EL (cell line): ENCODE measurements around the gene MLLT1.

ENCODE experiments used
- DNase-seq: peaks from one replicate; pipeline ENCODE4 v3.0.0-alpha.2; 2016

MLLT1 gene

DNA sequence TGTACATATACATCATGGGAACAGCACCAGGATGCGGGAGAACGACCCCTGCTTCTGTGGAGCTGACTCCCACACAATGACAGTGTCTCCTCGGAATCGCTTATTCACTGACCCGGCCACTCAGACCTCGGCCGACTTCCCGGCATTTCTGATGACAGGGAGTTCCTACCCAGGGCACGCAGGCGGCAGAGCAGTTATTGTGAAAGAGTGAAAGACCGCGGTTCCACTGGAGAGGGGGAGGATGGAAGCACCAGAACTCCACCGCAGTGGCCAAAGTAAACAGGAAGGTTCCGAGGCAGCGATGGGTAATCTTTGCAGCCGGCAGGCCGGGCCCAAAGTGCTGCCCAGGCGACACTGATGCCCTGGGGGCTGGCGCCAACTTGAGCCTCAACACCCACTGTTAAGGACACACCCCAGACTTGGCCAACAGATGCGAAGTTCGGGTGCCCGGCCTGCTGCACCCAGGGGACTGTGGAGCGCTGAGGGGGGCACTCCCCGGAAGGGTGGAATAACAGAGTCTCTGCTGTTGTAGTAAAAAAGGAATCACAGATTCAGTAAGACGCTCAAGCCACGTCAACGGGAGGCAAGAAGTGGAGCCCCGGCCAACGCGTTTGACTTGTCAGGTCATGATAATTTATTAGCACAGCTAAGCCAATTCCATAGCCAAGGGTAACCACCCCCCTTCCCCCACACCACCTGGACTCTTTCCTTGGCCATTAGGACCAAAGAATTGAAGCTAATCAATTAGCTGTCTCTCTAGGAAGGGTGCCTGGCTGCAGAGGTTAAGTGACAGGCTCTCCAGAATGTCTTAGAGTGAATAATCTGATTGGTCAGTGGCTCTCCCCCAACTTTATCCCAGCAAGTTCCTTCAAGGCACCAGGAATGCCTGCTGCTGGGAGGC lies 5.8 kb downstream of the MLLT1 start:
- DNase-seq: peak; percentile 96

DNA sequence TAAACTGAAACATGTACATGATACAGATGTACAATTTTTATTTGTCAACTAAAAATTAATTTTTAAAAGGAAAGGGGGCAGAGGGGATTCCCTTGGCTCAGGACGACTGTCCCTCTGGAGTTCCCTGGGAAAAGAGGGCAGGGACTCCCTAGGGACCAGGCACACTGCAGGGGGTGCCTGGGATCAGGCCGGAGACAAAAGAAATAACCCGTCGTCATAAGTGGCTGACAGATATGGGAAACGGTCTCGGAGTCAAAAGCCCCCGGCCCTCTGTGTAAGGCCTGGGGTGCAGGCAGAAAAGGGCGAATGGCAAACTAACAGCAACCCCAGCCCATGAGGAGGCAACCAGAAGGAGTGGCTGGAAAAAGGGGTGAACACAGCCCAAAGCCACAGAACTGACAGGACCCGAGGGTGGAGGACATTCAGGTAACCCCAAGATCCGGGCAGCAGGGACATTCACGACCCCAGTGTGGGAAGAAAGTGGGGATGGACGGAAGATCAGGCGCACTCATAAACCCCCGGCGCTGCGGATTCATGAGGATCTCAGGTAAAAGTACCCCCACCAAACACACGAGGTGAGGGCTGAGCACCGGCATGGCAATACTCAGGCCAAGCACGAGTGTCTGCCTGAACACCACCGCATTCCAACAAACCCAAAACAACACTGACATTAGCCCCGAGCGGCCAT lies 6.7 kb downstream of the MLLT1 start:
- no peak for DNase-seq

DNA sequence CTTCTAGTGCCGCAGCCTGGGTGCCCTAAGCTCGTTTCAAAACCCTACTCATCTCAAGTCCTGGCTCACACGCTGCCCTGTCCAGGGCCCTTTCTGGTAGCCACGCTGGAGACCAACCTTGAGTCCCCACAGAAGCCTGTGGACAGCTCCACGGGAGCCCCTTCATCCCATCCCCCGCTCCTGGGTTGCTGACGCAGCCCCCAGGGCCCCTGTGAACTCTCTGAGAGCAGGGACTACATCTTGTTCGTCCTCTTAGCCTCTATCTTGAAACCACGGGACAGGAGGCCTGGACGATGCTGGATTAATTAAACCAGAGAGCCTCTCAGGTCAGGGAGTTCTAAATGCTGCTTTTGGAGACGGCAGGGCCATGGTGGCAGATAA lies 7.4 kb downstream of the MLLT1 start:
- no peak for DNase-seq

DNA sequence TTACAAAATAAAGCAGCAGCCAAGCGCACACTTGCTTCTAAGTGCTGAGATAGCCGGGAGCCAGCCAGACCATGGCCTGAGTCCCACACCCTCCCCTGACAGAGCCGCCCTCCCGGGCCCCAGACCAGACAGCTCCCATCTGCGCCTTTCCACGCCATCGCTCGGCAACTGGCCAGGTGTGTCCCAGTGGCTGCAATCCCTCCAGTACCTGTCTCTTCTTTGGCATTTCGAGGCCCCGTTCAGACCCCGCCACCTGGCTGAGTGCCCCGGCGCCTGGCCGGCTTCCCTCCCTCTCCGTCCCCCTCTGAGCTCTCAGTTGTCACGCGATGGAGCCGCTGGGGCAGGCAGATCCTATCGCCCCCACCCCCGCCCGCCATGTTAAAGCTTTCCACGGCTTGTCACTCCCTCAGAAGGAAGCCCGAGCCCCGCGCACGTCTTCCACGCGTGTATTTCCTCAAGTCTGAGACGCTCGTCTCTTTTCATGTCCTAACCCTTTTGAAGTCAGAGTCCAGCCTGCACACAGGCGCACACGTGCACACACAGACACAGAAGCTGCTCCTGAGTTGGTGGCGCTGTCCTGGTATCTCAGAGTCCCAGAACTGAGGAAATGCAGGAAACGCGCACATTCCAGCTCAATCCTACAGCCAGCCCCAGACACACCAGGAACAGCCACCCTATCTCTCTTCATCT lies 7.9 kb downstream of the MLLT1 start:
- peak; percentile 77 for DNase-seq

DNA sequence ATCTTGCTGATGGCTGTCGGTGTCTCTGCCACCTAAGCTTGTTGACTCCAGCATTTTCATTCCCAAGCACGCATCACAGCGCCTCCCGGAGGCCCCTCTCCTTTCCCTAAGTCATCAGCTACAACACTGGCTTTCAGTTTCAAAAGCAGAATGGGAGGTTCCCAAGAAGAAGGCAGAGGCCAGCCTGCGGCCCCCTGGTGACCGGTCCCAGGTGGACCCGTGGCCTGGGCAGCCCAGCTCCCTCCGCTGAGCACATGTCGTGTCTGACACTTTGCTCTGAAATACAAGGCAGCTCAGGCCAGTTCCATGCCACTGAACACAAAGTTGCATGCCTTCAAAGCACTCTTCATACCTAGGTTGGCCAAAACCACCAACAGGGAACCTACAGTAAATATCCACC lies 8.5 kb downstream of the MLLT1 start:
- no peak for DNase-seq

DNA sequence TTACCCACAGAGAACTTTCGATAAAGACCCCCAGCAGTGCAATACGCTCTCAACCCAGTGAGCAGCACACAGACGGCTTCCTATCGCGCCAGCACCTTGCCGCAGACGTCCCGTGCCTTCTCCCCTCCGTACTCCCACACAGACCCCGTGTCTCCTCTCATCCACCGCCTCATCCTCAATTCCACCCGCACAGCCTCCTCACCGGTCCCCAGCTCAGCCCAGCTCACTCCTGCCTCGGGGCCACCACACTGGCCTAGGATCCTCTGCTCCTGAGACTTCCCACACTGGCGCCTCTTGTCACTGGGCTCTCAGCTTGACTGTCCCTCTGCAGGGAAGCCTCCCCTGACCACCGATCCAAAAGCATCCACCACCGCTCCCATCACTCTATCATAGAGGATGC lies 9.0 kb downstream of the MLLT1 start:
- no peak for DNase-seq

DNA sequence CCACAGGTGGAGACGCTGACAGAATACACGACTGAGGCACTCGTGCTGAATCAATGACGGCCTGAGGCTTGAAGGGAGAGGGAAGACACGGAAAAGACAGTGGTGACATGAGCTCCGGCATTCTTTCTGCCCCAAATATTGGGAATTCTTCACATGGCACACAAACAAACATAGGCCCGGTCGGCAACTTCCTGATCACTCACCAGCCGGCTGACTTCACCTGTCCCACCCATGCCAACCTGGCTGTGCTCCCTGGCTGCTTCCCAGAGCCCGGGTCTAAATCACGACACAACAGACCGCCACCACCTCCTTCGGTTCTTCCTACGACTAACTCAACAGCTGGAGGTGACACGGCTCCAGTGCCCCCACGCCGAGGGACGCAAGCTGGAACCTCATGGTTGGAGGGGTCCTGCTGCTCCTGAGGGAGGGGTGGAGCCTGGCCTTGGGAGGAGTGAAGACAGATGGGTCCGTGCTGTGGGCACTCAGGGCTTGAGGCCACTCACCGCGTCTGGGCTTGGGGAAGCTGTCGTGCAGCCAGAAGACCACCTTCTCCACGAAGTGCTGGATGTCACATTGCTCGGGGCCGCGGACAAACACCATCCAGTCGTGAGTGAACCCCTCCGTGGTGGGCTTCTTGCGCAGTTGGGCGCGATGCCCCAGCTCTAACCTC lies 9.6 kb downstream of the MLLT1 start:
- no peak for DNase-seq

DNA sequence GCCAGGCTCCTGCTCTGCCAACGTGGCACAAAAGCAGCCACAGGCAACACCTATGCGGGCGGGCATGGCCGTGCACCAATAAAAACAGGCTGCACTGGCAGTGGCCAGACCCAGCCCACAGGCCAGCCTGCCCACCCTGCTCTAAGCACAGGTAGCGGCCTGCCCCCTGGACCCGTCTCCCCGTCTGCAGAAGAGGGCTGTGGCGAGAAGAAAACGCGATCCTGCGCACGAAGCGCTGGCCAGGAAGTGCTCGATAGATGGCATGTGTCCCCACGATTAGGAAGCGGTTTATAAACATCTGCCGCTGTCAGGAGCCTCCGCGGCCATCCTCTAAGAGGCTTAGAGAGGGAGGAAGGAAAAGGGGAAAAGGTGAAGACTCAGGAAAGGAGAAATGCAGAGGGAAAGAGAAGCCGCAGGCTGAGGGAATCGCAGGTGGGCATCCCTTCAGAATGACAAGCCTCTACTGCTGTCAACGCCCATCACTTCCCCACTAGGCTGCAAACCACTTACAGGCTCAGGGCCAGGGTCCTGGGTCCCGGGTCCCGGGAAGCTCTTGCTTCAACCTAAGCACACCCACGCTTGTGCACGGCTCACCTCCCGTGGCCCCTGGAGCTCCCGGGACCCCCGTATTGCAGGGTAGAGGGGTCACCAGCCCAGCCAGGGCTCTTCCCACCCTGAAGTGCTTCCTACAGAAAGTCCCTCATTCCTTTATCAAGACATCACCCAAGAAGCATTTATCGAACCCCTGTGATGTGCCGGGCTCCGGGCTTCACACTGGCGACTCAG lies 10.5 kb downstream of the MLLT1 start:
- DNase-seq: no peak

DNA sequence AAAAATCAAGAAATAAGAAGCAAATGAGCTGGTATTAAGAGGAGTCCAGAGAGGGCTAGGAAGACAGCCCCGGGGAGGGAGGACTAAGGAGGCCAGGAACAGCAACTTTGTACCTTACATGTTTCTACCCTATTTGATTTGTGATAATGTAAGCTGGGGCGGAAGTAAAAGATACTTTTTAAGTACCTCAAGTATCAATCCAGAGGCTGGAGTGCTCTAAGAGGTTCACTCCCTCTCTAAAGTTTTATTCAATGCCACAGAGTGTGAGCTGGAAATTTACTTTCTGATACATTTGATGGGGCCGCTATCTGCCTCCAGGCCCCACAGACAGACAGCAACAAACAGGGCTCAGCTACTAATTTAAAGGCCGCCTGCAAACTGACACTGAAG lies 11.4 kb downstream of the MLLT1 start:
- no peak for DNase-seq

DNA sequence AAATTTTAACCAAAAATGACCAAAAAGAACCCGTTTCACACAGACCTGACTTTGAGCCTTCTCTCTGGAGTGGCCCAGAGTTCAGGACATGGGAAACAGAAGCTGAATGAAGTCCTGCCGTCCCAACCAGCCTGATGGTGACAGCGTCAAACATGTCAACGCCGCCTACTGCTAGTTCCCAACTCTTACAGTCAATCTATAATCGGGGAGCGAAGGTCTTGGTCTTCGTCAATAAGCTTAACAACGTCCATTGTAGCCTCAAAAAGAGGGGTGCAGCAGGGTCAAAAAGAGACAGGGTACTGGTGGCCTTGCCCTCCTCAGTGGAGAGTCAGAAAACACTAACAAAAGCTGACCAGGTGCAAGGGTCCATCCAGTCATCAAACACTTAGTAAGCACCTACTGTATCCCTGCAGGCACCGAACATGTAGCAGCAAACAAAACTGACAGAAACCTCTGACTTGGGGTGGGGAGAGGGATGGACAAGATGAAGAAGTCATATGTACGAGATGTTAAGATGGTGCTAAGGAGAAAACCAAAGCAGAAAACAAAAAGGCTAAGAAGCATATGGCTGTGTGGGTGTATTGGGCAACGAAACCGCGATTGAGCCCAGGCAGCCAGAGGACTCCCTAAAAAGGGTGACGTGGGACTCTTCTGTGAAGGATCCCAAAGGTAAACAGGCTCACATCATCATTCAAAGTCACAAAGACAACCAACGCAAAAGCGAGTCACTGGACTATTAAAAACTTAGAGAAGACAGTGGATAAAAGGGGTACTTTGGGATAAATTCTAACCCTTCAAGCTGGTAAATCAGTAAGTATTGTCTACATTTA lies 12.0 kb downstream of the MLLT1 start:
- DNase-seq: no peak

DNA sequence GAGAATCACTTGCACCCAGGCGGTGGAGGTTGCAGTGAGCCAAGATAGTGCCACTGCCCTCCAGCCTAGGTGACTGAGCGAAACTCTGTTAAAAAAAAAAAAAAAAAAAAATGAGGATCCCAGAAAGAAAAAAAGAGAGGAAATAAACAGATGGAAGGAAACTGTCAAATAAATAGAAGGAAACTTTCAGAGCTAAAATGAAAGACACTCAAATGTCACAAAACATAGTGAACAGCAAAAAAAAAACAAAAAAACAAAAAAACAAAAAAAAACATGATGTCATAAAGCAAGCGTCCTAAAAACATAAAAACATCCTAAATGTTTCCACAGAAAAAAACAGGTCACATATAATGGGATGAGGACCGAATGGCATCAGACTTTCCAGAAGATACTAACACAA lies 15.0 kb downstream of the MLLT1 start:
- no peak for DNase-seq

DNA sequence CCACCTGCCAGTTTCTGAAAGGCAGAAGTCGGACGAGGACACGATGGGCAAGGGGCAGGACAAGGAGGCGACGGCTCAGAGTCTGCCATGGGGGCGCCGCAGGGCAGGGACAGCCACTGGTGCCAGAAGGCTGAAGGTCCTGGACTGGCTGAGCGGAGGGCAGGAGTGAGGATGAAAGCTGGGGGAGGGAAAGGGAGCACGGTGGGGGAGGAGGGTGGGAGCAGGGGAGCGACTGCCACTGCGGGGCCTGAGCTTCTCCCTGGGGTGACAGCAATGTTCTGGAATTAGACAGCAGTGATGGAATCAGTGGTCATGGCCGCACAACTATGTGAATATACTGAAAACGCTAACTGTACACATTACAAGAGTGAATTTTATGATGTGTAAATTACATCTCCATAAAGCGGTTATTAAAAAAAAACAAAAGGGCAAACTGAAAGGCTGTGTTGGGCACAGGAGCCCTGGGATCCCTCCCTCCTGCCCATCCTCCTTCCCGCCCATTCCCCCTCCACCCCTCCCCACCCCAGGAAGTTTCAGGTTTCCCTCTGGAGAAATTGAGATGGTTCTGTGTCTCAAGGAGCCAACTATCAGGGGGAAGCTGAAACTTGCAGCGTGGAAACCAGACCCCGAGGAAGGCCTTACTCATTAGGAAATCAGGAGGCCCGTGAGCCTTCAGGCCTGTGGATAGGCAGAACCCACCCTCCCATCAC lies 15.9 kb downstream of the MLLT1 start:
- peak; percentile 22 for DNase-seq

DNA sequence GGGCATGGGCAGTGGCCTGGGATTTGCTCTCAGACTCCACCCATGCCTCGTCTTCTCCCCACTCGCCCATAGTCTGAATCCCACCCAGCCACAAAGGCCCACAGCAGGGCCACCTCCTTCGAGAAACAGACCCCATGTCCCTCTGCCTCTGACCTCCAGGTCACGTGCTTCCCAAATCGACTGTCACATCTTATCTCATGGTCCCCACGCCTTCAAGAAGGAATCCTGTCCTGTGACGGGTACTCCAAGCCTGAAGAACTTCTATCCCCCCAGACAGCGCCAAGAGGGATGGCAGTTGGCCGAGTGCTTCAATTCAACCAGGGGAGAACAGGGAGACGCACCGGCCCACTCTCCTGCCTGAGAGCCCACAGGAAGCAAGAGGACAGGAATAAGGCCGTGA lies 16.5 kb downstream of the MLLT1 start:
- DNase-seq: no peak

DNA sequence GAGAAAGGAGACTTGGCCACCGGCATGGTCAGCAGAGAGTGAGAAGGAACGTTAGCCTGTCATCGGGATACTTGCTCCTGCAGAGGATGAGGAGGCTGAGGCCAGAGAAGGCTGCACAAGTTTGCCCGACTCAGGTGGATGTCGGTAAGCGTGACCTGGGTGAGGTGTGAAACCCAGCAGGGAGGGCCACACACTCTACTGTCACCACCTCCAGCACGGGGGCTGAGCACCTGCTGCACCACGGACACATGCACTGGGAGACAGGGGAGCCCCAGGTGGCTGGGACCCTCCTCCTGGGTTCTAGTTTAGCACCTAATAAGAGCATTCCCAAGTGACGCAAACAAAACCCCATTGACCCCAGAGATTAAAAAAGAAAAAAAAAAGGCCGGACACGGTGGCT lies 17.3 kb downstream of the MLLT1 start:
- DNase-seq: no peak

DNA sequence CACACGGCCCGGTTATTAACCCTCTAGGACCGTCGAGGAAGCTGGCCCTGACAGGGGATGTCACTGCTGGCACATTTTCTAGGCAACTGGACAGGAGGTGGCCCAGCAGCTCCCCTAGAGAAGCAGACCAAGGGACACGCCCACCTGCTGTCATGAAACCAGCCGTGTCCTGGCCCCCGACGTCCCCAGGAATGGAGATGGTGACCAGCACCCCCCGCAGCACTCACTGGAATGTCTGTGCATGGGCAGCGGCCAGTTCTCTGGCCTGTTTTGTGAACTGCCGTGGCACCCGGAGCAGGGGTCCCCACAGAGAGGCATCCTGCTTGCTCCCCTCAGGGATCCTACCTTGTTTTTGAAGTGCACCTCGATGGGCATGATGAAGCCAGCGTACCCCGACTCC lies 17.9 kb downstream of the MLLT1 start:
- no peak for DNase-seq

DNA sequence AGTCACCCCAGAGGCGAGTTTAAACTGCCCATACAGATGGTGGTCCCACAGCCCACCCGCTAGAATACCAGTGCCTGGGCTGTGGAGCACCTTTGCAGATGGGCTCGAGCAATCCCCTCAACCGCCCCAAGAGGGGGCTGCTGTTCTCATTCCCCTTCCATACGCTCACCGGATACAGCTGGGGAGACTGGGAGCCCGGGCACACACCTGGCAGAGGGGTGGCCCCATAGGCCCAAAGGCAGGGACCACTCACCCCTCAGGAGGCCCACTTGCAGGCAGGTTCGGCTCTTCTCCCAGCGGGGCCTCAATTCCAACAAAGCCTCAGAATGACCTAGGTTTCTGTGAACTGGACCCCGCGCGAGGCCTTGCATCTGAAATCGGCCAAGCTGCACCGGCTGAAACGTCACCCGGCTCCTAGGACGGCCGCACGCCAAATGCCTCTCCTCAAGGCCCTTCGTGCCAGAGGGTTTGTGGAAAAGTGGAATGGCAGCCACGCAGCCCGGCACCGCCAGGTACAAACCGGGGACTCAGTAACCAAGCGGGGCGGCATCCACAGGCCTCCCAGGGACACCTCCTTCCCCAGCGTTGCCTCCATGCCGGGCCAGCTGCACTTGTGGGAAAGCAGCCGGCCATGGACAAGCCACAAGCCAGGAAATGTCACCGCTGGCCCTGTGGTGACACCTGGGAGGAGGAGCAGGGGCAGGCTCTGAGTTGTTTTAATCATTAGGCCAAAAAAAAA lies 18.7 kb downstream of the MLLT1 start:
- peak; percentile 34 for DNase-seq

DNA sequence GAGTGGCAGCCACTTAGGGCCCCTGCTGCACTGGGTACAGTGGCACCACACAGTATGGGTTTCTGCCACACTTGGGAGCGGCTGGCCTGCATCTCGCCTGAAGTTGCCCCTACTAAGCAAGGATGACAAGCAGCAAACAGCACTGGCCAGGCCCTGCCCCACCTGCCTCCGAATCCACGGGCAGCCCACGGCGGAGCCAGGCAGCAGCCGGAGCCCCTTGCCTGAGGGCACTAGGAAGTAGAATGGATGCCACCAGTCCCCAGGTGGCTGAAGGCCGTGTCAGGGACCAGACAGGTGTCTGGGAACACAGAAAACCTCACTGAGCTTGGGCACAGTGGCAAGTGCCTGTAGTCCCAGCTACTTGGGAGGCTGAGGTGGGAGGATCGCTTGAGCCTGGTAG lies 19.4 kb downstream of the MLLT1 start:
- DNase-seq: no peak

DNA sequence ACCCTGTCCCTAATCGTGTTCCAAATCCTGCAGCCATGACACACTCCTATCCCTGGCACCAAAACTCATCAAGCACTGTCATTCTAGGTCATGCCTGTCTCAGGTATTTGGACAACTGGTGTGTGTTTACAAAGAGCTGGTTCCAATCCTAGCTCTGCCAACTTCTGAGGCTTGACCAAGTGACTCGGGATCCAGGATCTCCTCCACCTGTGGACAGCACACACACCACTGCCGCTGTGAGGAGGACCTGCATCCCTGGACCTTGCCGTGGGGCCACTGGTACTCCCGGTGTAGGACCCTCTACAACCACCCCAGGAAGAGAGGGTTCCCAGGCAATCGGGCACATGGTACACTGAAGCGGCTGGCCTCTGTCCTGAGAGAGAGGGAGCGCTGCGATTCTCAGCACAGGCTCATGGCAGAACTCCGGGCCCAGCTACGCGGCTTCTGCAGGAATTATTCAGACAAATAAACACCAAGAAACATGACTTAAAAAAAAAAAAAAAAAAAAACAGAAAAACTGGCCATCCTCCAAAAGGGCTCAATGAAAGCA lies 20.4 kb downstream of the MLLT1 start:
- no peak for DNase-seq

DNA sequence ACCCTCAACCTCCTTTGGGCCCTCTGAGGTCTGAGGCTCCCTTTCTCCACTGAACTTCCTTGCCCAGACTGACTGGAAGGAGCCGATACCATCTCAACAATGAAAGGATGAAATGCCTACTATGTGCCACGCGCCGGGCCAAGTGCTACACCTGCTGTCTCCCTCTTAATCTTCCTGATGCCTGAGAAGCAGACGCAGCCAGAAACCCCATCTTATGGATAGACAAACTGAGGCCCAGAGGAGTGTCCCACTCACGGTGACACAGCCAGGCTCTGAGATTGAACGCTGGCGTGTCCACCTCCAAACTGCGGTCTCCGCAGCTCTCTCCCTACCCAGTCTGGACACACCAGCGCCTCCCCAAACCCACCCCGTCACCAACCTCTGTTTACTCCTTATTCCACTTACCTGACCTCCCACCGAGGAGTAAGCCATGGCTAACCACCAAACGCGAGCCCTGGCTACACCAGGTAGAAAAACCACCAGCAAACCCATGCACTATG lies 20.9 kb downstream of the MLLT1 start:
- DNase-seq: no peak
